SK-MEL-5 (cell line): ENCODE data around the gene BMAL1. TPM values are rescaled to one million over a fixed set of nuclear protein-coding genes. Genes with fewer than 3 reads are reported as not detected.

Experiments
- DNase-seq: peaks from one replicate; pipeline ENCODE4 v3.0.0-alpha.2; 2016; ENCODE audit warnings: low read depth, low spot score
- in situ Hi-C: cut with HindIII; loops from 2 replicates; pipeline ENCODE4 v1.10.0; 2016; ENCODE audit warnings: low sequenced_read_pairs, high pct_unique_total_duplicates, low pct_unique_long_range_greater_than_20kb
- total RNA-seq: library from RNA; depleted of rRNA; stranded (reverse); fragments of >200 nt; shearing (Covaris generic); gene quantifications from 2 replicates; pipeline ENCODE4 v1.2.3, GENCODE V29; 2014

Gene BMAL1
- total RNA-seq, 1 experiment from 2014 or later, result 7.1 TPM

- in situ Hi-C loops, result no loop called here
- DNase-seq, result no peak
Observed at GRCh38 chr11:13286279-13286821, 8.8 kb downstream of the BMAL1 start.

- no peak for DNase-seq
- in situ Hi-C loops, result no loop called here
Observed at GRCh38 chr11:13287036-13287435, 9.4 kb downstream of the BMAL1 start.

GRCh38 chr11:13287681-13288080 is 10.1 kb downstream of the BMAL1 start:
- DNase-seq, result no peak
- in situ Hi-C loops, result no loop called here

GRCh38 chr11:13288375-13289029 is 10.9 kb downstream of the BMAL1 start:
- in situ Hi-C loops, result no loop called here

GRCh38 chr11:13289081-13289480 is 11.5 kb downstream of the BMAL1 start:
- in situ Hi-C loops, result no loop called here
- no peak for DNase-seq

More at GRCh38 chr11:13288375-13289029, 10.9 kb downstream of the BMAL1 start:
- no peak for DNase-seq

GRCh38 chr11:13290221-13290980 is 12.8 kb downstream of the BMAL1 start:
- no peak for DNase-seq
- in situ Hi-C loops, result no loop called here

- no peak for DNase-seq
- in situ Hi-C loops, result no loop called here
Observed at GRCh38 chr11:13291361-13291760, 13.8 kb downstream of the BMAL1 start.

GRCh38 chr11:13291800-13292199 is 14.2 kb downstream of the BMAL1 start:
- in situ Hi-C loops, result no loop called here
- DNase-seq, result no peak

GRCh38 chr11:13292970-13293369 is 15.4 kb downstream of the BMAL1 start:
- DNase-seq, result no peak
- in situ Hi-C loops, result no loop called here

GRCh38 chr11:13294178-13294577 is 16.6 kb downstream of the BMAL1 start:
- DNase-seq, result no peak
- in situ Hi-C loops, result no loop called here

- DNase-seq, result no peak
- in situ Hi-C loops, result no loop called here
Observed at GRCh38 chr11:13294771-13295579, 17.4 kb downstream of the BMAL1 start.

GRCh38 chr11:13297308-13297916 is 19.8 kb downstream of the BMAL1 start:
- no peak for DNase-seq
- in situ Hi-C loops, result no loop called here

- no peak for DNase-seq
- in situ Hi-C loops, result no loop called here
Observed at GRCh38 chr11:13297917-13298356, 20.3 kb downstream of the BMAL1 start.

GRCh38 chr11:13298765-13299164 is 21.2 kb downstream of the BMAL1 start:
- DNase-seq, result no peak
- in situ Hi-C loops, result no loop called here

GRCh38 chr11:13301522-13301921 is 23.9 kb downstream of the BMAL1 start:
- no peak for DNase-seq
- in situ Hi-C loops, result no loop called here

GRCh38 chr11:13302420-13302958 is 24.9 kb downstream of the BMAL1 start:
- no peak for DNase-seq
- in situ Hi-C loops, result no loop called here
